RPMI7951 (cell line): ENCODE data around the gene TFRC. TPM values are rescaled to one million over a fixed set of nuclear protein-coding genes. Genes with fewer than 3 reads are reported as not detected.
"Not testable (repeated sequence)": the region's sequence is repeated elsewhere in the genome, so short reads cannot be mapped to it uniquely, and the experiment has no call there.

Experiments used
- DNase-seq: peaks from one replicate; pipeline ENCODE4 v3.0.0-alpha.2; 2012; ENCODE audit warnings: low read depth
- total RNA-seq: library from RNA; depleted of rRNA; stranded (reverse); fragments of >200 nt; shearing (Covaris generic); gene quantifications from 2 replicates; pipeline ENCODE4 v1.2.3, GENCODE V29; 2014; rRNA removed

TFRC gene
- total RNA-seq, 1 experiment from 2014 or later, result 169 TPM

- DNase-seq, result not testable (repeated sequence)
Measured at GRCh38 chr3:196004359-196005052, 77.4 kb downstream of the TFRC start.

DNA sequence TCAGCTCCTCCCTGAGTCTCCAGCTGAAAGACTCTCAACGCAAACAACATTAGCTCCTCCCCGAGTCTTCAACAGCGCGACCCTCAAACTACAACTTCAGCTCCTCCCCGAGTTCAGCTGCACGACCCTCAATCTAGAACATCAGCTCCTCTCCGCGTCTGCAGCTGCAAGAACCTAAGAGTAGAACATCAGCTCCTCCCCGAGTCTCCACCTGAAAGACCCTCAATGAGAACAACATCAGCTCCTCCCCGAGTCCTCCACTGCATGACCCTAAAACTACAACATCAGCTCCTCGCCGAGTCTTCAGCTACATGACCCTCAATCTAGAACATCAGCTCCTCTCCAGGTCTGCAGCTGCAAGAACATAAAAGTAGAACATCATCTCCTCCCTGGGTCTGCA lies 78.3 kb downstream of the TFRC start:
- no peak for DNase-seq

DNA sequence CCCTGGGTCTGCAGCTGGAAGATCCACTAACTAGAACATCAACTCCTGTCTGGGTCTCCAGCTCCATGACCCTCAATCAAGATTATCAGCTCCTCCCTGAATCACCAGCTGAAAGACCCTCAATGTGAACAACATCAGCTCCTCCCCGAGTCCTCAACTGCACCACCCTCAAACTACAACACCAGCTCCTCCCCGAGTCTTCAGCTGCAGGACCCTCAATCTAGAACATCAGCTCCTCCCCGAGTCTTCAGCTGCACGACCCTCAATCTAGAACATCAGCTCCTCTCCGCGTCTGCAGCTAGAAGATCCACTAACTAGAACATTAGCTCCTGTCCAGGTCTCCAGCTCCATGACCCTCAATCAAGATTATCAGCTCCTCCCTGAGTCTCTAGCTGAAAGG lies 79.2 kb downstream of the TFRC start:
- not testable (repeated sequence) for DNase-seq

DNA sequence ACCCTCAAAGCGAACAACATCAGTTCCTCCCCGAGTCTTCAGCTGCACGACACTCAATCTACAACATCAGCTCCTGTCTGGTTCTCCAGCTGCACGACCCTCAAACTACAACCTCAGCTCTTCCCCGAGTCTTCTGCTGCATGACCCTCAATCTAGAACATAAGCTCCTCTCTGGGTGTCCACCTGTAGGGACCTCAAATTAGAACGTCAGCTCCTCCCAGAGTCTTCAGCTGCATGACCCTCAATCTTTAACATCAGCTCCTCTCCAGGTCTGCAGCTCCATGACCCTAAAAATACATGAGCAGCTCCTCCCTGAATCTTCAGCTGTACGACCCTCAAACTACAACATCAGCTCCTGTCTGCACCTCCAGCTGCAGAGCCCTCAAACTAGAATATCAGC lies 80.7 kb downstream of the TFRC start:
- not testable (repeated sequence) for DNase-seq

DNA sequence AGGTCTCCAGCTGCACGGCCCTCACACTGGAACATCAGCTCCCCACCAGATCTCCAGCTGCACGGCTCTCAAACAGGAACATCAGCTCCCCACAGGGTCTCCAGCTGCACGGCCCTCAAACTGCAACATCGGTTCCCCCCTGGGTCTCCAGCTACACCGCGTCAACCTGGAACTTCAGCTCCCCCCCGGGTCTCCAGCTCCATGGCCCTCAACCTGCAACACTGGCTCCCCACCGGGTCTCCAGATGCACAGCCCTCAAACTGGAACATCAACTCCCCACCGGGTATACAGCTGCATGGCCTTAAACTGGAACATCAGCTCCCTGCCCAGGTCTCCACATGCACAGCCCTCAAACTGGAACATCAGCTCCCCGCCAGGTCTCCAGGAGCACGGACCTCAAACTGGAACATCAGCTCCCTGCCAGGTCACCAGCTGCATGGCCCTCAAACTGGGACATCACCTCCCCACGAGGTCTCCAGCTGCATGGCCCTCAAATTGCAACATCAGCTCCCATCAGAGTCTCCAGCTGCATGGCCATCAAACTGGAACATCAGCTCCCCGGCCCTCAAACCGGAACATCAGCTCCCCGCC lies 81.4 kb downstream of the TFRC start:
- DNase-seq, result not testable (repeated sequence)

DNA sequence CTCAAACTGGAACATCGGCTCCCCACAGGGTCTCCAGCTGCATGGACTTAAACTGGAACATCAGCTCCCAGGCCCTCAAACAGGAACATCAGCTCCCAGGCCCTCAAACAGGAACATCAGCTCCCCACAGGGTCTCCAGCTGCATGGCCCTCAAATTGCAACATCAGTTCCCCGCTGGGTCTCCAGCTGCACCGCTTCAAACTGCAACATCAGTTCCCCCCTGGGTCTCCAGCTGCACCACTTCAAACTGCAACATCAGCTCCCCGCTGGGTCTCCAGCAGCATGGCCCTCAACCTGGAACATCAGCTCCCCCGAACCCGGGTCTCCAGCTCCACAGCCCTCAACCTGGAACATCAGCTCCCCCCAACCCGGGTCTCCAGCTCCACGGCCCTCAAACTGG lies 82.0 kb downstream of the TFRC start:
- DNase-seq, result no peak

Other genes starting within 250 kb of the TFRC start
- 7.1 and 8.7 TPM in 2 replicates for gene TNK2, start 173.5 kb downstream of the TFRC start, total RNA-seq
- gene ZDHHC19, start 129.3 kb upstream of the TFRC start, total RNA-seq, result not detected in 2 replicates
- gene SLC51A, start 134.4 kb upstream of the TFRC start, total RNA-seq, result not detected in 2 replicates
- 64.6 and 81.6 TPM in 2 replicates for gene PCYT1A, start 205.6 kb upstream of the TFRC start, total RNA-seq
- 34.6 and 37.2 TPM in 2 replicates for gene DYNLT2B, start 236.2 kb upstream of the TFRC start, total RNA-seq